Gastroesophageal sphincter (tissue), 3 donors: ENCODE data around the gene CACNA1E.

Experiments
- POLR2A ChIP-seq, 2 donors: fragments of 450-650 bp; IDR thresholded peaks; one replicate each; pipeline ENCODE4 v1.6.1; 2017; ENCODE audit warnings: antibody characterized with exemption in 2 of 2, mild to moderate bottlenecking in 2 of 2, moderate library complexity in 1 of 2
- TF ChIP-seq, protein P1 (sequence below), 4 experiments: fragments of 200-600 bp in 2 of 4; fragments of 450-650 bp in 2 of 4; sonication (generic) in 1 of 4; IDR thresholded peaks; one replicate each; pipeline ENCODE4 v1.5.1; 2017 to 2019; ENCODE audit warnings: antibody characterized with exemption in 4 of 4, mild to moderate bottlenecking in 2 of 4, moderate library complexity in 2 of 4

DNA sequence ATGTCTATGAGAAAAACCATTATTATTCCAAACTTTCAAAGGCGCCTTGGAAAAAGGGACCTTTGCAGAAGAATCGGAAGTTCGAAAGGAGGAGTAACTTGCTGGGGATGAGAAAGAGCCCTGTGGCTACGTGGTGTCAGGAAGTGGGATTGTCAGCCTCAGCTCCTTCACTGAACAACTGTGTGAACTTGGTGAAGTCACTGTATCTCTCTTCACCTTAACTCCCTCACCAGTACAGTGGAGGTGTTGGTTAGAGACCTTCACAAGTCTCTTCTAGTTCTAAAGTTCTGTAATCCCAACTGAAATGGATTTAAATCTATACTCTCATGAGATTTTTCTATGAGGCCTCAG, 285.6 kb downstream of the CACNA1E start:
- TF ChIP-seq, protein P1, sequence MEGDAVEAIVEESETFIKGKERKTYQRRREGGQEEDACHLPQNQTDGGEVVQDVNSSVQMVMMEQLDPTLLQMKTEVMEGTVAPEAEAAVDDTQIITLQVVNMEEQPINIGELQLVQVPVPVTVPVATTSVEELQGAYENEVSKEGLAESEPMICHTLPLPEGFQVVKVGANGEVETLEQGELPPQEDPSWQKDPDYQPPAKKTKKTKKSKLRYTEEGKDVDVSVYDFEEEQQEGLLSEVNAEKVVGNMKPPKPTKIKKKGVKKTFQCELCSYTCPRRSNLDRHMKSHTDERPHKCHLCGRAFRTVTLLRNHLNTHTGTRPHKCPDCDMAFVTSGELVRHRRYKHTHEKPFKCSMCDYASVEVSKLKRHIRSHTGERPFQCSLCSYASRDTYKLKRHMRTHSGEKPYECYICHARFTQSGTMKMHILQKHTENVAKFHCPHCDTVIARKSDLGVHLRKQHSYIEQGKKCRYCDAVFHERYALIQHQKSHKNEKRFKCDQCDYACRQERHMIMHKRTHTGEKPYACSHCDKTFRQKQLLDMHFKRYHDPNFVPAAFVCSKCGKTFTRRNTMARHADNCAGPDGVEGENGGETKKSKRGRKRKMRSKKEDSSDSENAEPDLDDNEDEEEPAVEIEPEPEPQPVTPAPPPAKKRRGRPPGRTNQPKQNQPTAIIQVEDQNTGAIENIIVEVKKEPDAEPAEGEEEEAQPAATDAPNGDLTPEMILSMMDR (IDR thresholded peaks at IDR 0.05), result no peak
- no peak for TF ChIP-seq POLR2A (IDR thresholded peaks at IDR 0.05)
